K562 (cell line): ENCODE measurements around the gene NFKB2. TPM values are rescaled to one million over a fixed set of nuclear protein-coding genes. Genes with fewer than 3 reads are reported as not detected.

ENCODE experiments used
- BCOR ChIP-seq: fragments of 450-650 bp; IDR thresholded peaks from 2 replicates; pipeline ENCODE4 v1.6.1; 2016
- ELF4 ChIP-seq: fragments of 450-650 bp; formaldehyde crosslinking; IDR thresholded peaks from 2 replicates; pipeline ENCODE4 v1.4.0; 2022; ENCODE audit warnings: missing genetic modification characterization
- ESRRB ChIP-seq: fragments of 250-450 bp; sonication (Bioruptor Pico); IDR thresholded peaks from 2 replicates; pipeline ENCODE4 v1.5.0; 2020; ENCODE audit warnings: mild to moderate bottlenecking, moderate library complexity, borderline replicate concordance
- KDM4B ChIP-seq, 2 experiments: fragments of 450-650 bp in 1 of 2; sonication (generic) in 1 of 2; IDR thresholded peaks; 2 replicates each; pipeline ENCODE4 v1.6.1; 2016 to 2017; ENCODE audit warnings: borderline replicate concordance in 2 of 2, antibody characterized with exemption in 1 of 2, low read depth in 1 of 2, mild to moderate bottlenecking in 1 of 2
- KDM5B ChIP-seq: fragments of 200-600 bp; sonication (generic); IDR thresholded peaks from 2 replicates; pipeline ENCODE4 v1.6.1; 2012; ENCODE audit warnings: low read depth, mild to moderate bottlenecking, moderate library complexity, low read length, control low read depth, inconsistent platforms; ENCODE audit not compliant: insufficient replicate concordance
- SETDB1 ChIP-seq: IDR thresholded peaks from one replicate; pipeline ENCODE4 v1.6.1; 2012; ENCODE audit warnings: low read length, control low read depth, inconsistent platforms
- SMARCA4 ChIP-seq: fragments of 450-650 bp; IDR thresholded peaks from 2 replicates; pipeline ENCODE4 v1.6.1; 2016
- TAF7 ChIP-seq: fragments of 450-650 bp; IDR thresholded peaks from 2 replicates; pipeline ENCODE4 v1.6.1; 2016; ENCODE audit warnings: missing genetic modification characterization, missing compliant biosample characterization
- TFAM ChIP-seq: fragments of 250-450 bp; sonication (Bioruptor Pico); conservative IDR thresholded peaks from 2 replicates; pipeline ENCODE4 v1.5.0; 2021; ENCODE audit warnings: mild to moderate bottlenecking, moderate library complexity
- ZFP1 ChIP-seq: fragments of 450-650 bp; formaldehyde crosslinking; IDR thresholded peaks from 2 replicates; pipeline ENCODE4 v1.4.0; 2020; ENCODE audit warnings: mild to moderate bottlenecking, mixed read lengths
- ZNF239 ChIP-seq: fragments of 250-450 bp; sonication (Bioruptor Pico); IDR thresholded peaks from 2 replicates; pipeline ENCODE4 v1.4.0; 2020; ENCODE audit warnings: mild to moderate bottlenecking
- polyA plus RNA-seq, 8 experiments: library from polyadenylated mRNA; depleted of rRNA in 4 of 8; stranded (reverse) in 5 of 8; unstranded in 3 of 8; fragments of >200 nt; fragmentation: Nextera tagmentation in 2 of 8; fragmentation: Illumina TruSeq in 1 of 8; extraction: Ambion mirVana in 2 of 8; extraction: Trizol in 1 of 8; gene quantifications; 2 replicates each; pipeline versions ENCODE4 v1.2.1 to v1.2.3, GENCODE V29; 2011 to 2014; ENCODE audit warnings: inconsistent platforms in 1 of 8, missing spikeins in 1 of 8
- total RNA-seq, 7 experiments: library from RNA; depleted of rRNA in 6 of 7; stranded (reverse); fragments of >200 nt in 6 of 7; fragmentation: Illumina TruSeq in 2 of 7; extraction: Trizol in 2 of 7; gene quantifications; 2 replicates each; pipeline versions ENCODE4 v1.2.1 to v1.2.3, GENCODE V29; 2011 to 2021; ENCODE audit warnings: low replicate concordance in 1 of 7
- TF ChIP-seq, protein P1 (sequence below), 2 experiments: fragments of 450-650 bp; IDR thresholded peaks; 2 replicates each; pipeline ENCODE4 v1.6.1; 2016; ENCODE audit warnings: mild to moderate bottlenecking in 2 of 2, borderline replicate concordance in 1 of 2, low read depth in 1 of 2, moderate library complexity in 1 of 2
- TF ChIP-seq, protein P2 (sequence below), 2 experiments: IDR thresholded peaks; 2 replicates each; pipeline ENCODE4 v1.6.1; 2011; ENCODE audit warnings: borderline replicate concordance in 1 of 2, control low read depth in 1 of 2, low read depth in 1 of 2, low read length in 1 of 2, mild to moderate bottlenecking in 1 of 2, mixed read lengths in 1 of 2, moderate library complexity in 1 of 2; ENCODE audit not compliant: insufficient read depth in 1 of 2, insufficient read length in 1 of 2, poor library complexity in 1 of 2, severe bottlenecking in 1 of 2; ENCODE audit errors: extremely low read depth in 1 of 2
- TF ChIP-seq, protein P3 (sequence below): fragments of 250-450 bp; sonication (Bioruptor Pico); IDR thresholded peaks from 2 replicates; pipeline ENCODE4 v1.8.0; 2022; ENCODE audit warnings: inconsistent platforms, mild to moderate bottlenecking, moderate library complexity, borderline replicate concordance
- TF ChIP-seq, protein P4 (sequence below): IDR thresholded peaks from 3 replicates; pipeline ENCODE4 v1.6.1; 2011; ENCODE audit warnings: borderline replicate concordance, mild to moderate bottlenecking; ENCODE audit not compliant: insufficient read length, insufficient read depth

NFKB2 gene
- total and polyA plus RNA-seq, 9 of the 15 experiments (the other 6 are each of a cell fraction or from before 2014, with no cell fraction given): 0.07 to 20.3 (median 7.9) TPM

DNA sequence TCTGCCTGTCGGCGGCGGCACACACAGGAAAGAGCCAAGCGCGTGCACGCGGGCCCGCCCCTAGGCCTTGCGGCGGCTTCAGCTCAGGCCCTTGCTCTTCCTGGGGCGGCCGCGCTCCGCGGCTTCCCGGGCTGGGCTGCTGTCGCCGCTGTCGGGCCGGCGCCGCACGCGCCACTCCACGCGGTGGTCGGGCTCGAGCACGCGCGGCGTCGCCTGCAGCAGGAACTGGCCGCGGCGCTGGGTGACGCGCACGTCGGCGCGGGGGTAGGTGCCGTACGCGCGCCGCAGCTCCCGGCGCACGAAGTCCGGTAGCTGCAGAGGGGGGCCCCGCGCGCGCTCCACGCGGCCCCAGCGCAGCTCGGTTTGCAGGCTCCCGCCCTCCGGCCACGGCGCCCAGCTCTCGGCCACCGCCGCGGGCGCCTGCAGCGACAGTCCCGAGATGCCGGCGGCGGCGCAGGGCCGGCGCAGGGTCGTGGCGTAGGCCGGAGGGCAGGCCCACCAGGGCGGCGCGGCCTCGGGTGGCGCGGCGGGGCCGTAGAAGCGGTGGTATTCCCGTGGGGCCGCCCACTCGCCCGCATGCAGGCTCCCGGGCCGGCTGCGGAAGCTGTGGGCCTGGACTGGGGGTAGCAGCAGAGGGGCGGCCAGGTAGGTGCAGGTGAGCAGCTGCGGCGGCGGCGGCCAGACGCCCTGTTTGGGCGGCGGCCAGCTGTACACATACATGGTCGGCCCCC, 55.0 kb downstream of the NFKB2 start (continued):
- TF ChIP-seq, protein P1, sequence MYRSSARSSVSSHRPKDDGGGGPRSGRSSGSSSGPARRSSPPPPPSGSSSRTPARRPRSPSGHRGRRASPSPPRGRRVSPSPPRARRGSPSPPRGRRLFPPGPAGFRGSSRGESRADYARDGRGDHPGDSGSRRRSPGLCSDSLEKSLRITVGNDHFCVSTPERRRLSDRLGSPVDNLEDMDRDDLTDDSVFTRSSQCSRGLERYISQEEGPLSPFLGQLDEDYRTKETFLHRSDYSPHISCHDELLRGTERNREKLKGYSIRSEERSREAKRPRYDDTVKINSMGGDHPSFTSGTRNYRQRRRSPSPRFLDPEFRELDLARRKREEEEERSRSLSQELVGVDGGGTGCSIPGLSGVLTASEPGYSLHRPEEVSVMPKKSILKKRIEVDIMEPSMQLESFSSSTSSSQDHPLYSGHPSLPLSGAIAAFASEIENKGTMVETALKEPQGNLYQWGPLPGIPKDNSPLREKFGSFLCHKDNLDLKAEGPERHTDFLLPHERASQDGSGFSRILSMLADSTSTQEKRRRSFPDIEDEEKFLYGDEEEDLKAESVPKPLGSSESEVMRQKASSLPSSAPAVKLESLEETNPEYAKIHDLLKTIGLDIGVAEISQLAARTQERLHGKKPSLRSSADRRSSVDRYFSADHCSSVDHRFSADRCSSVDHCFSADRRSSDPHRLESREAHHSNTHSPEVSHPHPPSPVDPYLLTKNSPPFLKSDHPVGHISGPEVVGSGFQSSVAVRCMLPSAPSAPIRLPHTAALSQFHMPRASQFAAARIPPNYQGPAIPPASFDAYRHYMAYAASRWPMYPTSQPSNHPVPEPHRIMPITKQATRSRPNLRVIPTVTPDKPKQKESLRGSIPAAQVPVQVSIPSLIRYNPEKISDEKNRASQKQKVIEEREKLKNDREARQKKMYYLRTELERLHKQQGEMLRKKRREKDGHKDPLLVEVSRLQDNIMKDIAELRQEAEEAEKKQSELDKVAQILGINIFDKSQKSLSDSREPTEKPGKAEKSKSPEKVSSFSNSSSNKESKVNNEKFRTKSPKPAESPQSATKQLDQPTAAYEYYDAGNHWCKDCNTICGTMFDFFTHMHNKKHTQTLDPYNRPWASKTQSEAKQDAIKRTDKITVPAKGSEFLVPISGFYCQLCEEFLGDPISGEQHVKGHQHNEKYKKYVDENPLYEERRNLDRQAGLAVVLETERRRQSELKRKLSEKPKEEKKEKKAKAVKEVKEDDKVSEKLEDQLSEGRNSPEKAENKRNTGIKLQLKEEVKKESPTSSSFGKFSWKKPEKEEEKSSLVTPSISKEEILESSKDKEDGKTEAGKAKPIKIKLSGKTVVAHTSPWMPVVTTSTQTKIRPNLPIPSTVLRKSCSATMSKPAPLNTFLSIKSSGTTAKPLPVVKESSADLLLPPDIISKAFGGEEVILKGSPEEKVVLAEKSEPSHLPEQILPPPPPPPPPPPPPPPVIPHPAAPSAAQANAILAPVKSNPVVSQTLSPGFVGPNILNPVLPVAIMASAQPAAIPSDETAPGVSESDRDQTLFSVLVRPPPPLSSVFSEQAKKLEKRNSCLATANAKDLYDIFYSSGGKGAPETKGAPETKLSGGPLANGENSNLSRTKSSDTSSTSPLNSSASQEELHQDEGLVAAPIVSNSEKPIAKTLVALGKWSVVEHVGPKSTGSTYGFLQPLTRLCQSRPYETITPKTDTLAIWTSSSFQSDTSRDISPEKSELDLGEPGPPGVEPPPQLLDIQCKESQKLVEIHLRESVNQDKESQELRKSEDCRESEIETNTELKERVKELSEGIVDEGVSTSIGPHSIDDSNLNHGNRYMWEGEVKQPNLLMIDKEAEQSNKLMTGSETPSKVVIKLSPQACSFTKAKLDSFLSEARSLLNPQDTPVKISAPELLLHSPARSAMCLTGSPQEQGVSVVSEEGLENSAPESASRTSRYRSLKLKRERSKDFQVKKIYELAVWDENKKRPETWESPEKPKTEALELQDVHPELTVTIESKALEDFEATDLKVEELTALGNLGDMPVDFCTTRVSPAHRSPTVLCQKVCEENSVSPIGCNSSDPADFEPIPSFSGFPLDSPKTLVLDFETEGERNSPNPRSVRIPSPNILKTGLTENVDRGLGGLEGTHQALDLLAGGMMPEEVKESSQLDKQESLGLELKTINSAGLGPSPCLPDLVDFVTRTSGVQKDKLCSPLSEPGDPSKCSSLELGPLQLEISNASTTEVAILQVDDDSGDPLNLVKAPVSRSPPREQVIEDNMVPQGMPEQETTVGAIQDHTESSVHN (IDR thresholded peaks at IDR 0.05; ENCODE audit: borderline replicate concordance in 1 of 2, low read depth in 1 of 2): no peak
- TF ChIP-seq ZNF239 (no peak), TAF7 (no peak), BCOR (no peak), KDM4B (IDR thresholded peaks at IDR 0.05; ENCODE audit: borderline replicate concordance in 2 of 2, low read depth in 1 of 2) (no peak), KDM5B (peak; percentile 69), SMARCA4 (no peak), TFAM (CRISPR knock-in tag) (no peak), ELF4 (CRISPR knock-in tag) (no peak), ZFP1 (no peak), SETDB1 (no peak), ESRRB (CRISPR knock-in tag) (no peak)
- TF ChIP-seq, protein P2, sequence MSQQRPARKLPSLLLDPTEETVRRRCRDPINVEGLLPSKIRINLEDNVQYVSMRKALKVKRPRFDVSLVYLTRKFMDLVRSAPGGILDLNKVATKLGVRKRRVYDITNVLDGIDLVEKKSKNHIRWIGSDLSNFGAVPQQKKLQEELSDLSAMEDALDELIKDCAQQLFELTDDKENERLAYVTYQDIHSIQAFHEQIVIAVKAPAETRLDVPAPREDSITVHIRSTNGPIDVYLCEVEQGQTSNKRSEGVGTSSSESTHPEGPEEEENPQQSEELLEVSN (IDR thresholded peaks at IDR 0.05; ENCODE audit: borderline replicate concordance in 1 of 2, extremely low read depth in 1 of 2, insufficient read depth in 1 of 2, insufficient read length in 1 of 2, low read depth in 1 of 2, low read length in 1 of 2, poor library complexity in 1 of 2, severe bottlenecking in 1 of 2): peak; percentile 75 to 89
- TF ChIP-seq, protein P3, sequence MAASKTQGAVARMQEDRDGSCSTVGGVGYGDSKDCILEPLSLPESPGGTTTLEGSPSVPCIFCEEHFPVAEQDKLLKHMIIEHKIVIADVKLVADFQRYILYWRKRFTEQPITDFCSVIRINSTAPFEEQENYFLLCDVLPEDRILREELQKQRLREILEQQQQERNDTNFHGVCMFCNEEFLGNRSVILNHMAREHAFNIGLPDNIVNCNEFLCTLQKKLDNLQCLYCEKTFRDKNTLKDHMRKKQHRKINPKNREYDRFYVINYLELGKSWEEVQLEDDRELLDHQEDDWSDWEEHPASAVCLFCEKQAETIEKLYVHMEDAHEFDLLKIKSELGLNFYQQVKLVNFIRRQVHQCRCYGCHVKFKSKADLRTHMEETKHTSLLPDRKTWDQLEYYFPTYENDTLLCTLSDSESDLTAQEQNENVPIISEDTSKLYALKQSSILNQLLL (CRISPR knock-in tag): no peak
- TF ChIP-seq, protein P4, sequence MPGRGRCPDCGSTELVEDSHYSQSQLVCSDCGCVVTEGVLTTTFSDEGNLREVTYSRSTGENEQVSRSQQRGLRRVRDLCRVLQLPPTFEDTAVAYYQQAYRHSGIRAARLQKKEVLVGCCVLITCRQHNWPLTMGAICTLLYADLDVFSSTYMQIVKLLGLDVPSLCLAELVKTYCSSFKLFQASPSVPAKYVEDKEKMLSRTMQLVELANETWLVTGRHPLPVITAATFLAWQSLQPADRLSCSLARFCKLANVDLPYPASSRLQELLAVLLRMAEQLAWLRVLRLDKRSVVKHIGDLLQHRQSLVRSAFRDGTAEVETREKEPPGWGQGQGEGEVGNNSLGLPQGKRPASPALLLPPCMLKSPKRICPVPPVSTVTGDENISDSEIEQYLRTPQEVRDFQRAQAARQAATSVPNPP: no peak
